Fibroblast of villous mesenchyme (primary cell): Measurements from ENCODE around the gene ABI3BP. TPM values are rescaled to one million over a fixed set of nuclear protein-coding genes. Genes with fewer than 3 reads are reported as not detected.

Experiments
- DNase-seq: peaks from one replicate; pipeline ENCODE4 v3.0.0-alpha.2; 2010; ENCODE audit warnings: low read depth
- H3K4me3 ChIP-seq: 2 replicates; pipeline ENCODE4 v1.5.1; 2011; ENCODE audit warnings: low read depth, mild to moderate bottlenecking, low read length
- CTCF ChIP-seq: IDR thresholded peaks from 2 replicates; pipeline ENCODE4 v1.5.1; 2012; ENCODE audit warnings: low read depth, mild to moderate bottlenecking, low read length; ENCODE audit not compliant: insufficient read depth
- total RNA-seq: library from RNA; depleted of rRNA; stranded (reverse); fragments of >200 nt; gene quantifications from 2 replicates; pipeline ENCODE4 v1.2.3, GENCODE V29; 2012

Gene ABI3BP
- total RNA-seq, 1 donor = 7.8 TPM

GRCh38 chr3:100844063-100844936 is 148.9 kb downstream of the ABI3BP start:
- no peak overlapping the region for H3K4me3 ChIP-seq
- no peak for TF ChIP-seq CTCF
- DNase-seq = no peak

GRCh38 chr3:100838157-100838556 is 155.1 kb downstream of the ABI3BP start:
- TF ChIP-seq CTCF = no peak
- H3K4me3 ChIP-seq = no peak overlapping the region
- no peak for DNase-seq

GRCh38 chr3:100836661-100837060 is 156.6 kb downstream of the ABI3BP start:
- H3K4me3 ChIP-seq = no peak overlapping the region
- DNase-seq = no peak
- TF ChIP-seq CTCF = no peak

- DNase-seq = no peak
- TF ChIP-seq CTCF = no peak
- H3K4me3 ChIP-seq = no peak overlapping the region
Observed at GRCh38 chr3:100834332-100834731, 158.9 kb downstream of the ABI3BP start.

- no peak for DNase-seq
- TF ChIP-seq CTCF = no peak
- no peak overlapping the region for H3K4me3 ChIP-seq
Observed at GRCh38 chr3:100833483-100833882, 159.7 kb downstream of the ABI3BP start.

- no peak for DNase-seq
- no peak for TF ChIP-seq CTCF
- H3K4me3 ChIP-seq = no peak overlapping the region
Observed at GRCh38 chr3:100831629-100832028, 161.6 kb downstream of the ABI3BP start.
